Epithelial cell of proximal tubule (primary cell): ENCODE measurements around the gene ABHD16A. TPM values are rescaled to one million over a fixed set of nuclear protein-coding genes. Genes with fewer than 3 reads are reported as not detected.

Experiments used
- DNase-seq: peaks from one replicate; pipeline ENCODE4 v3.0.0-alpha.2; 2011; ENCODE audit warnings: low read depth
- H3K4me3 ChIP-seq: 2 replicates; pipeline ENCODE4 v1.5.1; 2011; ENCODE audit warnings: low read depth, mild to moderate bottlenecking, low read length
- total RNA-seq: library from RNA; depleted of rRNA; stranded (reverse); fragments of >200 nt; gene quantifications from 2 replicates; pipeline ENCODE4 v1.2.3, GENCODE V29; 2015
- TF ChIP-seq, protein P1 (sequence below): conservative IDR thresholded peaks from 2 replicates; pipeline ENCODE4 v1.5.1; 2012; ENCODE audit warnings: low read depth, mild to moderate bottlenecking, low read length

The ABHD16A gene
- total RNA-seq, 1 donor from 2014 or later = 25.4 TPM

DNA sequence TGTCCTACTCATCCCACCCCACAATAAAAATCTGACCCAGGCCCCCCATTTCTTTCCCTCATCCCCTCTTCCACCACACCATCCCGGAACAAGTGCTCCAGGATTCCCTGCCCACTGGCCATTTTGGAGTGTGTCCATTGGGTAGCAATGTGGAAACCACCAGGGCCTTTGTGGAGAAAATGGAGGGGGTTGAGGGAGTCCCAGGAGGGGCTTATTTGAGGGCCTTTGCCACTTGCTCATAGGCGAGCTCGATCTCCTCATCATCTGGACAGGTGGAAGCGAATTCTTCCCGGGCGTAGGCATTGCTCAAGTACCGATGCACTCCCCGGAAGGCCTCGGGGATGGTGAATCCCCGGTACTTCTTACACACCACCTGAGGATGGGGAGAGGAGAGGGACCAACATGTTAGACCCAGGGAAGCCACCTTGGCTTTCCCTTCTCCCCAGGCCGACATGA lies 27.5 kb upstream of the ABHD16A start:
- H3K4me3 ChIP-seq = peak overlapping the region; percentile 69
- DNase-seq = no peak

DNA sequence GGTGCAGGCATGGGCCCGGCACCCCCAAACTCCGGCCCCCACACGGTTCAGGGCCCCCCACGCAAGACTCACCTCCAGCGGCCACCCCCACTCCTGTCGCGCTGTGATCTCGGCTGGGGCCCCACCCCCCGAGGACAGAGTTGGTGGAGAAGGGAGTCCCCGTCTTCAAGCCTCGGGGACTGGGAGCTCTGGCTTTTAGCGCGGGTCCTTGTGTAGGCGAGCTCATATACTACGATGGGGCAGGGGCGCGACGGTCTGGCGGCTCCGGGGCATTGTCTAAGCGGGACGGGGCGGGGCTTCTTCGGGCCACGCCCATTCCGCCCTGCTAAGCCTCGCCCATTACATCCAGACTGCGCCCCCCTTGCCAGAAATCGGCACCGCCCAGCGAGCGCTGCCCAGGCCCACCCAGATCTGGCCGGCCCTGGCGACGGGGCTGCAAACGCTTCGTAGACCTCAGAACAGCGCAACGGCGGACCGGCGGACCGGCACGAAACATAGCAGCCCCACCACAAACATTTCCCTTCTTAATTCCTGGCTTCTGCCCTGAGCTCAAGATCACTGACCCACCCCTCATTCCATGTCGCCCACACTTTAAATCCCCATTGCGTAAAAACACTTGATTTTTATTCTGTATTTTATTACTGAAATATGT lies 27.0 kb upstream of the ABHD16A start:
- TF ChIP-seq, protein P1, sequence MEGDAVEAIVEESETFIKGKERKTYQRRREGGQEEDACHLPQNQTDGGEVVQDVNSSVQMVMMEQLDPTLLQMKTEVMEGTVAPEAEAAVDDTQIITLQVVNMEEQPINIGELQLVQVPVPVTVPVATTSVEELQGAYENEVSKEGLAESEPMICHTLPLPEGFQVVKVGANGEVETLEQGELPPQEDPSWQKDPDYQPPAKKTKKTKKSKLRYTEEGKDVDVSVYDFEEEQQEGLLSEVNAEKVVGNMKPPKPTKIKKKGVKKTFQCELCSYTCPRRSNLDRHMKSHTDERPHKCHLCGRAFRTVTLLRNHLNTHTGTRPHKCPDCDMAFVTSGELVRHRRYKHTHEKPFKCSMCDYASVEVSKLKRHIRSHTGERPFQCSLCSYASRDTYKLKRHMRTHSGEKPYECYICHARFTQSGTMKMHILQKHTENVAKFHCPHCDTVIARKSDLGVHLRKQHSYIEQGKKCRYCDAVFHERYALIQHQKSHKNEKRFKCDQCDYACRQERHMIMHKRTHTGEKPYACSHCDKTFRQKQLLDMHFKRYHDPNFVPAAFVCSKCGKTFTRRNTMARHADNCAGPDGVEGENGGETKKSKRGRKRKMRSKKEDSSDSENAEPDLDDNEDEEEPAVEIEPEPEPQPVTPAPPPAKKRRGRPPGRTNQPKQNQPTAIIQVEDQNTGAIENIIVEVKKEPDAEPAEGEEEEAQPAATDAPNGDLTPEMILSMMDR = no peak
- no peak for DNase-seq
- peak overlapping the region; percentile 69 for H3K4me3 ChIP-seq

More for the DNA sequence above, 27.5 kb upstream of the ABHD16A start:
- TF ChIP-seq, protein P1 = no peak

DNA sequence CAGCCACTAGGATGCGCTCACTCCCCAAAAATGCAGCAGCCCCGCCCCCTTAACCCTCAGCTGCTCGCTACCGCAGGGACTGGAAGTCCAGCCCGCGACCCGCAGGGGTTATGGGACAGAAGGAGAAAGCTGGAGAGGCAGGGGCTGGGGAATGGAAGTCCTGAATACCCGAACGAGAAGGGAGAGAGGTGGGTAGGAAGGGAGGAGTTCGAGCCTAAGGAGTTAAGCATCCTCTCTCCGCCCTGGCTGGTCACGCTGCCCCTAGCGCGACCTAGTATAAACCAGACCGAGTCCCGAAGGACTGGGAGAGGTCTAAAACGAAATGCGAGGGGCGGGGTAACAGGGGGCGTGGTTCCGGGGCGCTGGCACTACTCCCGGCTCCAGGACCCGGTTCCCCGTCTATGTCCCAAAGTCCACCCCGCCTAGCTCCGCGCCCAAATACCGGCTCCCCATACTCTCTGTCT lies 26.4 kb upstream of the ABHD16A start:
- TF ChIP-seq, protein P1 = no peak
- DNase-seq = no peak

DNA sequence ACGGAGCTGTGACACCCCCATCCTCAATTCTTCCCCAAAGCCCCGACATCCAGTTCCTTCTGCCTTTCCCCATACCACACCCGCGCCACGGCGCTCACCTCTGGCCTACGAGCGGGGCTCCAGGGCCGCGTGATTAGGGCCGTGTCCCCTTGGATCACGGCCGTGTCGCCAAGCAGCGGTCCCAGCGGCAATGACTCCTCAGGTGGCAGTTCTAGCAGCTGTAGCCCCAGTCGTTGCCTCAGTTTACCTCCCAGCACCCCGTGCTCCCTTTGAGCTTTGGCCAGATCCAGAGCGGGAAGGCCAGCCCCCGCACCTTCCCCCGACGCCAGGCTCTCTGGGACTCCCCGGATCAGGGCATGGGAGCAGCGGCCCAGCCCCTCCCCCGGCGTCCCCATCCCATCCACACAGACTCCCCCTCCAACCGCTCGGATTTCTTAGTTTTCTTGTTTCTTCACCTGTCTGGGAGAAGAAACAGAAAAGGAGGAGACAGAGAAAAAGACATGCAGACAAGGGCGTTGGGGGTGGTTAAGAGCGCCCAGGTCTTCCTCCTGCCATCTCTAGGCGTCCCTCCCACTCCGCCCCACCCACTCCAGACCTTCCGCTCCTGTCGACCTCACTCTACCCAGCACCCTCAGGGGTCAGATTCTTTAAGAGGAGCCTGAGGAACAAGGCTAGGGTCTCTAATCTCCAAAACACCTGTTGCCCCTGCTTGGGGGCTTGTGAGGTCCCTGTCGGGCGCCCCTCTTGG lies 25.8 kb upstream of the ABHD16A start, which contains the start of gene DDAH2:
Gene DDAH2, minus strand, starts transcription at position 533 of the 748 bp plus-strand sequence. Its CDS starts 138 bp downstream, at position 395.
- DNase-seq = no peak
- TF ChIP-seq, protein P1 = peak; percentile 72
- peak within 1 kb of the TSS; percentile 69 for H3K4me3 ChIP-seq

More for the DNA sequence above, 26.4 kb upstream of the ABHD16A start:
- peak overlapping the region; percentile 69 for H3K4me3 ChIP-seq

DNA sequence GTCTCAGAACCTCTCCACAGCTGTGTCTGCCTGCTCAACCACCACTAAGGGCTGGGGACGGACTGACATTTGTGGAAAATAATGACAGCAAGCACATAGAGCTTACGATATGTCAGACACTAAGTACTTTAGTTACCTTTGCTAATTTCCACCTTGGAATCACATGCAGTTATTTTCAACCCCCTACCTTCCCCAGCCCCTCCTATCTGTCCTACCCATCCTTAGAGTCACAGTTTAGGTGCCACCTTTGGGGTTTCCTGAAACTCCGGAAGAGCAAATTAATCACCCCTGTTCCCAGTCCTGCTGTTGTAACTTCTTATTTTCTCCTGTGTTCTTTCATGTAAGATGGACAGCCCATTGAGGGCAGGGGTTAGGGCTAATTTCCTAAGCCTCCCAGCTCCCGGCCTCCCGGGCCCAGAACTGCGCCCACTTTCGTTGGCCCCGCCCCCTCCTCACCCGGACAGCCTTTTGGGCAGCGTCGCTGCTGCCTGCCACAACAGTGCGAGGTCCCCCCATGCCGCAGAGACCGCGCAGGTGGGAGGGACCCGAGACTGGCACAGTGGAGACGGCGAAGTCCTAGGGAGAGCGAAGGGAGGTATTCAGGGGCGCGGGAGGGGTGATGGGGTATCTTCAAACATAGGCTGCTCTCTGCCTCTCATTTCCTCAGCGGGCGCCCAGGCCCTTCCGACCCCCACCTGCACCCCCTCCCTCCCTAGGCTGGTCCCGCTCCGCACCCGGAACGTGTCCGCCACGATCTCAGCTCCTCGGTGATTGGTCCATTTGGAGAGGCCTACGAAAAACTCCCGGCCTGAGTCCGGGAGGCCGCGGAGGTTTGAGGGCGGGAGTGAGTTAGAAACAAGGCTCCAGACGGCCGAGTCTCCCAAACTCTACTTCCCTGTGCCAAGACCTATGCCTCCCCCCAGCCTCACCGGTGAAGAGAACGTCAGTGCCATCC lies 24.9 kb upstream of the ABHD16A start:
- TF ChIP-seq, protein P1 = no peak
- no peak for DNase-seq
- H3K4me3 ChIP-seq = peak overlapping the region; percentile 69

DNA sequence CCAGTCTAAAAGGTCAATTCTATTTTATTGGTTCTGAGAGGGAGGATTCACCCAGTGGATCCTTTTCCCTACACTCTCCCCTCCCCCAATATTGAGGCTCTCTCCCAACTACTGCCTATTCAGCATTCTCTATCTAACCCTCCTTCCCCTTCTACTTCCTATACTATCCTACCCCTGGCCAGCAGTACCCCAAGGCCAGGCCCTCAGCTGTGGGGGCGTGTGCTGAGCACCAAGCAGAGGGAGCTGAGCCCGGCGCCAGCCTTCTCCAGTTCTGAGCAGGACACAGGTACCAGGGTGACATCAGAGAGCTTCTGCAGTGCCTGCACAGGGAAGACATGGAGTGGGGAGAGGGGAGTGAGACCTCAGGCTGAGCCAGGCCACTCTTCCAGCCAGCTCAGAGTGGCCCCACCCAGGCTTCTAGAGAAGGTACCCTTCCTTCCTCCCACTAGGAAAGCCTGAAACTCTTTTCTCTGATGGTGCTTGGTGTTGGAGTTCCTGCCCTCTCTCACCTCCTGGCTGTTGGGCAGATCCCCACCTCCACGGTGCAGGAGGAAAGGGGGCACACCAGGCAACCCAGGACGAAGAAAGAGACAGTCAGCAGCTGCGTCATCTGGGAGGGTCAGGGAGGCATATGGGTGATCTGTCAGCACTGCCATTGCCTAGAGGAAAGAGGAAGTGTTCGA lies 24.1 kb upstream of the ABHD16A start:
- DNase-seq = no peak
- H3K4me3 ChIP-seq = no peak overlapping the region
- TF ChIP-seq, protein P1 = no peak
